ENCODE measurements around the gene CDKN1C. TPM values are rescaled to one million over a fixed set of nuclear protein-coding genes. Genes with fewer than 3 reads are reported as not detected.

CDKN1C gene
- total and polyA plus RNA-seq, 2 donors from 2014 or later = 54.8 to 192 TPM

DNA sequence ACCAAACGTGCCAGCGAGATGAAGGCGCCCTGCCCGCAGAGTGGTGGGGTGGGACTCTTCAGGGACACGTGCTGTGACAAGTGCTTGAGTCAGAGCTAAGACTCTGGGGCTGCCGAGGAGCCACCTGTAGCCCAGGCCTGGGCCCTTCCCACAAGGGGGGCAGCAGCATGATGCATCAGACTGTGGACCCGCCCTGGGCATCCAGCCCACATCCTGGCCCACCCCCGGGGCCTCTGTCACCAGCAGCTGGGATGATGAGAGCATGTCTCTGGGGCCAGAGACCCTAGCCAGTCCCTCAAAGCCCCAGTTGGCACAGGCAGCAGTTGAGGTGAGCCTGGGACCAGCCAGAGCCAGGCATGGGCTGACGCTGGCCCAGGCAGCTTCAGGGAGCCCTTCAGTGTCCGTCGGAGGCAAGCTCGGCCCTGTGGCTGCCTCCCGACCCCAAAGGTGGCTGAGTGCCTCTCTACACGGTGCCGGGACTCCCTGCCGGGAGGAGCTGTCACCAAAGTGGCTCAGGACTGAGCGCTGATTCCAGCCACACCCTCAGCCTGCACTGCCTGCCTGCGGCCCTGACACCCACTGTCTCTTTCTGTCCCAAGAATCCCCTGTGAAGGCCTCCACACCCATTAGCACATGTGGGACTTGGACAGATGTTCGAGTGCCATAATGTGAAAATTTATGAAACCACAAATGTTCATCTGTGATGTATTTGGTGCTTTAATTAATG, 41.3 kb downstream of the CDKN1C start:
- Histone ChIP-seq H3K36me3 (ENCODE audit: control insufficient read depth in 2 of 3, insufficient read depth in 3 of 3, low read length in 3 of 3) (no peaks in the 10 kb centered on the region), H3K9ac (ENCODE audit: low read length in 3 of 3) (no peak overlapping the region), H3K4me3 (ENCODE audit: low read length in 3 of 3) (no peak overlapping the region), H3K4me1 (ENCODE audit: control insufficient read depth in 2 of 3, insufficient read depth in 2 of 3, low read depth in 1 of 3, low read length in 3 of 3) (no peaks in the 10 kb centered on the region), H3K9me3 (ENCODE audit: control insufficient read depth in 2 of 3, insufficient read depth in 1 of 3, low read length in 3 of 3) (no peaks in the 10 kb centered on the region), H3K27ac (ENCODE audit: low read depth in 2 of 2, low read length in 2 of 2) (no peak overlapping the region), H3K27me3 (ENCODE audit: control insufficient read depth, insufficient read depth, low read length) (no peaks in the 10 kb centered on the region)
- DNase-seq (peak in 1 of 5 donors; percentile 66), FAIRE-seq (no peak)
- intact Hi-C loops (cut with DNase I) = no loop called here
- TF ChIP-seq CTCF (IDR thresholded peaks at IDR 0.05; ENCODE audit: borderline replicate concordance, extremely low read depth, insufficient read depth) = no peak

GRCh38 chr11:2843551-2843950, 42.0 kb downstream of the CDKN1C start:
- intact Hi-C loops (cut with DNase I) = no loop called here
- no peaks in the 10 kb centered on the region for H3K4me1 ChIP-seq (ENCODE audit: control insufficient read depth in 2 of 3, insufficient read depth in 2 of 3, low read depth in 1 of 3, low read length in 3 of 3)
- DNase-seq (peak in 3 of 5 donors; percentile 32 to 37 (median 35)), FAIRE-seq (no peak)
- no peak for TF ChIP-seq CTCF (IDR thresholded peaks at IDR 0.05; ENCODE audit: borderline replicate concordance, extremely low read depth, insufficient read depth)
- H3K9me3 ChIP-seq (ENCODE audit: control insufficient read depth in 2 of 3, insufficient read depth in 1 of 3, low read length in 3 of 3) = no peaks in the 10 kb centered on the region
- no peak overlapping the region for H3K9ac ChIP-seq (ENCODE audit: low read length in 3 of 3)
- H3K27me3 ChIP-seq (ENCODE audit: control insufficient read depth, insufficient read depth, low read length) = no peaks in the 10 kb centered on the region
- H3K36me3 ChIP-seq (ENCODE audit: control insufficient read depth in 2 of 3, insufficient read depth in 3 of 3, low read length in 3 of 3) = no peaks in the 10 kb centered on the region
- no peak overlapping the region for H3K4me3 ChIP-seq (ENCODE audit: low read length in 3 of 3)
- H3K27ac ChIP-seq (ENCODE audit: low read depth in 2 of 2, low read length in 2 of 2) = no peak overlapping the region

- intact Hi-C loops (cut with DNase I) = no loop called here
- DNase-seq = peak in 1 of 5 donors; percentile 58
- H3K4me1 ChIP-seq (ENCODE audit: control insufficient read depth in 2 of 3, insufficient read depth in 2 of 3, low read depth in 1 of 3, low read length in 3 of 3) = no peaks in the 10 kb centered on the region
- no peak overlapping the region for H3K4me3 ChIP-seq (ENCODE audit: low read length in 3 of 3)
- no peak overlapping the region for H3K27ac ChIP-seq (ENCODE audit: low read depth in 2 of 2, low read length in 2 of 2)
- no peaks in the 10 kb centered on the region for H3K27me3 ChIP-seq (ENCODE audit: control insufficient read depth, insufficient read depth, low read length)
- no peak overlapping the region for H3K9ac ChIP-seq (ENCODE audit: low read length in 3 of 3)
- H3K9me3 ChIP-seq (ENCODE audit: control insufficient read depth in 2 of 3, insufficient read depth in 1 of 3, low read length in 3 of 3) = no peaks in the 10 kb centered on the region
- TF ChIP-seq CTCF (IDR thresholded peaks at IDR 0.05; ENCODE audit: borderline replicate concordance, extremely low read depth, insufficient read depth) = no peak
- FAIRE-seq = no peak
- no peaks in the 10 kb centered on the region for H3K36me3 ChIP-seq (ENCODE audit: control insufficient read depth in 2 of 3, insufficient read depth in 3 of 3, low read length in 3 of 3)
Measured at GRCh38 chr11:2842876-2843275, 42.7 kb downstream of the CDKN1C start.
